ENCODE data around the gene OOSP4A.
"Not testable (repeated sequence)": the region's sequence is repeated elsewhere in the genome, so short reads cannot be mapped to it uniquely, and the experiment has no call there.

OOSP4A gene

DNA sequence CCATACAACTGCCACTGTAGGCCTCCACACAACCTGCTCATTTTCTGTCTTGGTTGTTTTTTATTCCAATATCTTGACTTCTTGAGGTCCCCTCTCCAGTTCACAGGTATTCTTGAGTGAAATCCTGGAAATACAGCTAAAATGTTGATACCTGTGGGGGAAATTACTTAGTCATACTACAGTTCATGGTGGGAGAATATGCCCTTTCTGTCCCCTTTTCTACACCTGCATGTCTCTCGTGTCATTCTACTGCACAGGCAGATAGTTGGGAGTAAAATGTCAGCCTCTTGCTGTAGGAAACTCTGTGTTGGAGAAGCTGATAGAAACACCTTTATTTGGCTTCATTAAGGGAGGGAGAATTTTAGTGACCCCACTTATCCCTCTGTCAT, 4.6 kb downstream of the OOSP4A start:
- Histone ChIP-seq H3K36me3 (no peaks in the 10 kb centered on the region), H3K27ac (no peak overlapping the region), H3K4me3 (no peak overlapping the region), H4K20me1 (no peaks in the 10 kb centered on the region), H3K4me2 (no peak overlapping the region), H3K9ac (no peak overlapping the region), H3K4me1 (no peaks in the 10 kb centered on the region), H3K27me3 (no peaks in the 10 kb centered on the region), H3K9me3 (no peaks in the 10 kb centered on the region)
- no peak for TF ChIP-seq Cebpa-rat (IDR thresholded peaks at IDR 0.05)

DNA sequence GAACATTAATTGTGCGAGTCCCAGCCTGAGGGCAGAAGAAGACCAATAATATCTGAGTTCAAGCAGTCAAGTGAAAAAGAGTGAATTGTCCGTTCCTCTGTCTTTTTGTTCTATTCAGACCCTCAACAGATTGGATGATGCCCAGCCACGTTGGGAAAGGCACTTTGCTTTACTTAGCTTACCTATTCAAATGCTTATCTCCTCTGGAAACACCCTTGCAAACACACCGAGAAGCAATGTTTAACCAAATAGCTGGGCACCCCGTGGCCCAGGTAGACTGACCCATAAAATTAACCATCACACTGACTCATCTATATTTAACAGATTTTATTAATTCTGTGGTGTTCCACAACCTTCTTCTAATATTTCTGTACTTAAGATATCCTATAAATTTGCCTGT, 9.3 kb downstream of the OOSP4A start:
- TF ChIP-seq Cebpa-rat (IDR thresholded peaks at IDR 0.05), result no peak
- H3K4me3 ChIP-seq, result no peak overlapping the region
- H3K27me3 ChIP-seq, result no peaks in the 10 kb centered on the region
- H3K9ac ChIP-seq, result no peak overlapping the region
- no peak overlapping the region for H3K27ac ChIP-seq
- H3K4me2 ChIP-seq, result no peak overlapping the region
- no peaks in the 10 kb centered on the region for H3K4me1 ChIP-seq
- no peaks in the 10 kb centered on the region for H4K20me1 ChIP-seq
- H3K9me3 ChIP-seq, result no peaks in the 10 kb centered on the region
- H3K36me3 ChIP-seq, result no peaks in the 10 kb centered on the region

DNA sequence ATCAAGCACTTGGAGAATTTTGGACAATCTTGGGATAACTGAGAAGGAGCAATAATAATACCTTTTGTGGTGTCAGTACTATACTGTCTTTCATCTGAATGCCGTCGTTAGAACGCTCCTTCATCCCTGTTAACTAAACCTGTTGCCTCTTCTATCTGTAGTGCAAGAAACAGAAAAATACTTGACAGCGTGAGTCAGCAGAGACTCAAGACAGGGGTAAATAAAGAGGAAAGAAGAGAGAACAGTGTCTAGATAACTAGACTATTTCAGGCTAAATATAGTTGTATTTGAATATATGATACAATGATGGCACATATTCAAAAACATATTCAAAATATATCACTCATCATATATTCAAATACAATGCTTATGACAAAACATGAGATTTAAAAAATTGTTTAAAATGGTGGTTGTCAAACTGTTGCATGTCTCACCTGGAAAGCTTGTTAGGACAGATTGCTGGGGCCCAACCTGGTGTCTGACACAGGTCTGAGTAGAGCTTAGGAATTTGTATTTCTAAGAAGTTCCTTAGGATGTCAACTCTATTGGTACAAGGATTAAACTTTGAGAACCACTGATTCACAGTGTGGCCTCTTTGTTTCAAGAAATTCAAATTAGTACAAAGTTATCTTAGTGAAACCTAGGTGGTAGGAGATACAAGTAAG, 17.4 kb downstream of the OOSP4A start:
- no peaks in the 10 kb centered on the region for H3K4me1 ChIP-seq
- no peak overlapping the region for H3K4me3 ChIP-seq
- H3K4me2 ChIP-seq, result no peak overlapping the region
- H3K36me3 ChIP-seq, result no peaks in the 10 kb centered on the region
- H3K27me3 ChIP-seq, result no peaks in the 10 kb centered on the region
- no peak overlapping the region for H3K9ac ChIP-seq
- H3K9me3 ChIP-seq, result no peaks in the 10 kb centered on the region
- no peak for TF ChIP-seq Cebpa-rat (IDR thresholded peaks at IDR 0.05)
- H3K27ac ChIP-seq, result no peak overlapping the region
- H4K20me1 ChIP-seq, result no peaks in the 10 kb centered on the region

DNA sequence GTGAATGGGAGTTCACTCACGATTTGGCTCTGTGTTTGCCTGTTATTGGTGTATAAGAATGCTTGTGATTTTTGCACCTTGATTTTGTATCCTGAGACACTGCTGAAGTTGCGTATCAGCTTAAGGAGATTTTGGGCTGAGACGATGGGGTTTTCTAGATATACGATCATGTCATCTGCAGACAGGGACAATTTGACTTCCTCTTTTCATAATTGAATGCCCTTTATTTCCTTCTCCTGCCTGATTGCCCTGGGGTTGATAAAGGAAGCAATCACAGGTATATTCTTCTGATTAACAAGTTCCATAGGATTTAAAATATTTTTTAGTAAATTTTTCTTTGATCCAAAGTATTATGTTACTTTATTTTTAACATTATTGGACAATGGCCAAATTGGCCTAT, 18.2 kb downstream of the OOSP4A start:
- not testable (repeated sequence) for H3K4me1 ChIP-seq, H3K4me2 ChIP-seq, H3K9ac ChIP-seq, H3K36me3 ChIP-seq, H3K9me3 ChIP-seq, H3K27me3 ChIP-seq, H3K27ac ChIP-seq, H4K20me1 ChIP-seq, H3K4me3 ChIP-seq

DNA sequence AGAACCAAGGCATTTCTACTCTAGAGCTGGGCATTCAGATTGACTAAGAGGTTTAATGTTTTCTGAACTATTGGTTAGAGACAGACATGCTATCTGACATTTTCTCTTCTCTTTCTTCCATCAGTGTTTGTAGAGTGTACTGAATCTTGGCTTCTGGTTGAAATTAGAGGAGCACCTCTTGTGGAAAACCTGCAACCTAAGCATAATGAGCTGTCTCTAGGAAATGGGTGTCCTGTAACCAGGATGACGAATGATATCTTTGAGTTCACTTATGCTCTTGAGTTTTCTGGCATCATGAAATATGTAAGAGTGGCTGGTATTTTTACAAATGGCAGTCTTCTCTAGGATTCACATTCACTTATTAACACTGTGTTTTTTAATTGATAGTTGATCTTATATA, 19.4 kb downstream of the OOSP4A start:
- no peak overlapping the region for H3K27ac ChIP-seq
- H3K4me1 ChIP-seq, result no peaks in the 10 kb centered on the region
- H3K4me3 ChIP-seq, result no peak overlapping the region
- no peaks in the 10 kb centered on the region for H3K27me3 ChIP-seq
- TF ChIP-seq Cebpa-rat (IDR thresholded peaks at IDR 0.05), result no peak
- H3K9me3 ChIP-seq, result no peaks in the 10 kb centered on the region
- H3K36me3 ChIP-seq, result no peaks in the 10 kb centered on the region
- no peak overlapping the region for H3K4me2 ChIP-seq
- no peaks in the 10 kb centered on the region for H4K20me1 ChIP-seq
- H3K9ac ChIP-seq, result no peak overlapping the region

DNA sequence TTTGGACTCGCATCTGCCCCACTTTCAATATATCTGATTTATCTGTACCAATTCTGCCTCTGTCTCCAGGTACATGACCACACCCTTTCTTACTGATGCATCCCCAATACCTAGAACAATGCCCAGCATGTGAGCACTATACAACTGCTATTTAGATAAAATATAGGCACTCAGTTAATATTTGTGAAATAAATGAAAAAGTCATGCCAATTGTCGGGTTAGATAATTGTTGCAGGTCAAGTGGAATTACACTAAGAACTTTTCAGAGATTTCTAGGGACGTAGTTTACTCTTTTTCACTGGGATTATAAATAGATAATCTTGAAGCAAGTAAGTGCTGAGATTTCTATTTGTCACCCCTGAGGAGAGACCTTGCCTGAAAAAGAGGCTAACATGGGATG, 20.5 kb downstream of the OOSP4A start:
- H3K9me3 ChIP-seq, result no peaks in the 10 kb centered on the region
- no peak overlapping the region for H3K9ac ChIP-seq
- no peaks in the 10 kb centered on the region for H3K27me3 ChIP-seq
- no peaks in the 10 kb centered on the region for H4K20me1 ChIP-seq
- no peaks in the 10 kb centered on the region for H3K4me1 ChIP-seq
- no peak overlapping the region for H3K4me2 ChIP-seq
- no peak overlapping the region for H3K4me3 ChIP-seq
- TF ChIP-seq Cebpa-rat (IDR thresholded peaks at IDR 0.05), result no peak
- no peak overlapping the region for H3K27ac ChIP-seq
- no peaks in the 10 kb centered on the region for H3K36me3 ChIP-seq

DNA sequence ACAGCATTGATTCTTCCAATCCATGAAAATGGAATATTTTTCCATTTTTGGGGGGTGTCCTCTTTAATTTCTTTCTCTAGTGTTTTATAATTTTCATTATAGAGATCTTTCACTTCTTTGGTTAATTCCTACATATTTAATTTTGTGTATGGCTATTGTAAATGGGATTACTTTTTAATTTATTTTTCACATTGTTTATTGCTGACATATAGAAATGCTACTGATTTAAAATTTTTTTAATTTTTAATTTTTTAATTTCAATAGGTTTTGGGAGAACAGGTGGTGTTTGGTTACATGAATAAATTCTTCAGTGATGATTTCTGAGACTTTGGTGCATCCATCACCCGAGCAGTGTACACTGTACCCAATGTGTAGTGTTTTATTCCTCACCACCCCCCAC, 26.6 kb downstream of the OOSP4A start:
- TF ChIP-seq Cebpa-rat (IDR thresholded peaks at IDR 0.05), result no peak
- H3K27me3 ChIP-seq, result no peaks in the 10 kb centered on the region

DNA sequence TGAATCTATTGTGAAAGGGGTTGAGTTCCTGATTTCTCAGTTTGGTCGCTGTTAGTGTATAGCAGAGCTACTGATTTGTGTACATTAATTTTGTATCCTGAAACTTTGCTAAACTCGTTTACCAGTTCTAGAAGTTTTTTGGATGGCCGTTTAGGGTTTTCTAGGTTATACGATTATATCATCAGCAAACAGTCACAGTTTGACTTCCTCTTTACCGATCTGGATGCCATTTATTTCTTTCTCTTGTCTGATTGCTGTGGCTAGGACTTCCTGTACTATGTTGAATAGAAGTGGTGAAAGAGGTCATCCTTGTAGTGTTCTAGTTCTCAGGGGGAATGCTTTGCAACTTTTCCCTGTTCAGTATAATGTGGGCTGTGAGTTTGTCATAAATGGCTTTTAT, 28.6 kb downstream of the OOSP4A start:
- Histone ChIP-seq H3K36me3 (no peaks in the 10 kb centered on the region), H3K9ac (no peak overlapping the region), H3K27ac (no peak overlapping the region), H3K4me1 (peaks cover 4% of the 10 kb centered on the region; the same call in 1 of the 2 replicates), H4K20me1 (no peaks in the 10 kb centered on the region), H3K9me3 (peaks cover 27% of the 10 kb centered on the region), H3K27me3 (no peaks in the 10 kb centered on the region), H3K4me2 (0 out of 2 replicates have a peak overlapping the region, but pooled peaks have one; percentile 4), H3K4me3 (no peak overlapping the region)
- TF ChIP-seq Cebpa-rat (IDR thresholded peaks at IDR 0.05), result no peak

More for the DNA sequence above, 26.6 kb downstream of the OOSP4A start:
- Histone ChIP-seq H3K27ac (no peak overlapping the region), H3K4me1 (peaks cover 4% of the 10 kb centered on the region; the same call in 1 of the 2 replicates), H3K4me3 (no peak overlapping the region), H4K20me1 (no peaks in the 10 kb centered on the region), H3K9ac (no peak overlapping the region), H3K36me3 (no peaks in the 10 kb centered on the region), H3K9me3 (peaks cover 27% of the 10 kb centered on the region), H3K4me2 (no peak overlapping the region)

DNA sequence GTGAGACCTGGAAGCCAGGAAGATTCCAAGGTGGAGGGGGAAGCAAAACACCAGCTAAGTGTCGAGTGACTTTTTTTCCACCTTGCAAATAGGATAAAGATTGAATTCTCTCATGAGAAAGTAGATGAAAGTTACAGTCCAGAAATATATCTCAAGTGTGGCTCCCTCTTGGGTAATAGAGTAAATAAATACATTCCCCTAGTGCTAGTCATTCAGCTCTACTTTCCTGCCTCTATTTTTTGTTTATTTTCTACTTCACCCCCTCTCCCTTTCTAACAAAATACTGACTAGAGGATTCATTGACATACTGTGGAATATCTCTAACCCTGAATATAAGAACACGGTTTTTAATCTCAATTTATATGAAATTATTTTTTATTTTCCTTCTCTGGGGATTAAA, 34.0 kb downstream of the OOSP4A start:
- no peak overlapping the region for H3K9ac ChIP-seq
- no peak overlapping the region for H3K4me2 ChIP-seq
- peaks cover 1% of the 10 kb centered on the region for H3K9me3 ChIP-seq
- no peak overlapping the region for H3K27ac ChIP-seq
- no peak for TF ChIP-seq Cebpa-rat (IDR thresholded peaks at IDR 0.05)
- H3K27me3 ChIP-seq, result no peaks in the 10 kb centered on the region
- no peak overlapping the region for H3K4me3 ChIP-seq
- no peaks in the 10 kb centered on the region for H4K20me1 ChIP-seq
- H3K4me1 ChIP-seq, result no peaks in the 10 kb centered on the region
- H3K36me3 ChIP-seq, result no peaks in the 10 kb centered on the region

DNA sequence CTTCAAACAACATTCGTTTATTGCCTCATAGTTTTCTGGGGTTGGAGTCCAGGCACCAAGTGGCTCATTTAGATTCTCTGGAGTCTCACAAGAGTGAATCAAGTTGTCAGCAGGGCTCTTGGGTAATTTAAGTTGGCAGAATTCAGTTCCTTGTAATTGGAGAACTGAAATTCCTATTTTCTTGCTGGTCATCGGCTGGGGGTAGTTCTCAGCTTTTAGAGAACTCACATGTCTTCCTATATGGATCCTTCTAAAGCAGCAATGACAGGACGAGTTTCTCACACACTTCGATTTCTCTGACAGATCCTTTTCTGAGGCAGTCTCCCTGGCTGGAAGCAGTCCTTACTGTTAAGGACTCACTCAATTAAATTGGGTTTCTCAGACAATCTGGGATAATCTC, 35.9 kb downstream of the OOSP4A start:
- Histone ChIP-seq H3K36me3 (no peaks in the 10 kb centered on the region), H3K4me3 (no peak overlapping the region), H3K4me1 (no peaks in the 10 kb centered on the region), H4K20me1 (no peaks in the 10 kb centered on the region), H3K27ac (no peak overlapping the region), H3K9ac (no peak overlapping the region), H3K4me2 (no peak overlapping the region), H3K9me3 (no peaks in the 10 kb centered on the region), H3K27me3 (no peaks in the 10 kb centered on the region)
- TF ChIP-seq Cebpa-rat (IDR thresholded peaks at IDR 0.05), result no peak

DNA sequence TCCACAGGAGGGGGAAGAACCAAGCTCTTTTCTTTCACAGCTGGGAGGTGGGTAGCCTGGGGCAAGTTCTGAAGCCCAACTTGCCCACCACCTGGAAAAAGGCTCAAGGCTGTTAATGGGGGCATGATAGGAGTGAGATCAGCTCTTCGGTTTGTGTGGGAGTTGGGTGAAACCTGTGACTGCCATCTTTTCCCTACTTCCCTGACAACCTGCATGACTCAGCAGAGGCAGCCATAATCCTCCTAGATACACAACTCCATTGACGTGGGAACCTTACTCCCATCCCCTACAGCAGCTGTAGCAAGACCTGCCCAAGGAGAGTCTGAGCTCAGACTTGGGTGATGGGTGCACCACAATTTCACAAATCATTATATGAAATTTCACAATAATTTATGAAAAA, 39.9 kb downstream of the OOSP4A start:
- H3K4me1 ChIP-seq, result no peaks in the 10 kb centered on the region
- no peaks in the 10 kb centered on the region for H3K27me3 ChIP-seq
- H3K9ac ChIP-seq, result no peak overlapping the region
- H3K4me3 ChIP-seq, result no peak overlapping the region
- H4K20me1 ChIP-seq, result no peaks in the 10 kb centered on the region
- no peaks in the 10 kb centered on the region for H3K36me3 ChIP-seq
- H3K4me2 ChIP-seq, result no peak overlapping the region
- TF ChIP-seq Cebpa-rat (IDR thresholded peaks at IDR 0.05), result no peak
- H3K27ac ChIP-seq, result no peak overlapping the region
- no peaks in the 10 kb centered on the region for H3K9me3 ChIP-seq

All from BLaER1 (cell line).